ENCODE measurements around the gene USP7. TPM values are rescaled to one million over a fixed set of nuclear protein-coding genes. Genes with fewer than 3 reads are reported as not detected.

Gene USP7
- total RNA-seq, 1 donor from 2014 or later, result 66.9 TPM

GRCh38 chr16:8967132-8967821 lies 3.6 kb upstream of the USP7 start:
- no peak for DNase-seq (ENCODE audit: low read depth)
- Histone ChIP-seq H3K4me3 (ENCODE audit: low read depth, low read length) (no peak overlapping the region), H3K36me3 (ENCODE audit: control insufficient read depth, insufficient read depth, low read length) (no peaks in the 10 kb centered on the region), H3K27me3 (ENCODE audit: control insufficient read depth, insufficient read depth, low read length) (peaks cover 3% of the 10 kb centered on the region)
- TF ChIP-seq CTCF (IDR thresholded peaks at IDR 0.05; ENCODE audit: insufficient read depth, low read length, poor library complexity, severe bottlenecking), result no peak

GRCh38 chr16:8966817-8967131 lies 3.1 kb upstream of the USP7 start:
- H3K36me3 ChIP-seq (ENCODE audit: control insufficient read depth, insufficient read depth, low read length), result no peaks in the 10 kb centered on the region
- TF ChIP-seq CTCF (IDR thresholded peaks at IDR 0.05; ENCODE audit: insufficient read depth, low read length, poor library complexity, severe bottlenecking), result no peak
- no peak overlapping the region for H3K4me3 ChIP-seq (ENCODE audit: low read depth, low read length)
- peaks cover 3% of the 10 kb centered on the region for H3K27me3 ChIP-seq (ENCODE audit: control insufficient read depth, insufficient read depth, low read length)
- DNase-seq (ENCODE audit: low read depth), result no peak

- TF ChIP-seq CTCF (IDR thresholded peaks at IDR 0.05; ENCODE audit: insufficient read depth, low read length, poor library complexity, severe bottlenecking), result no peak
- DNase-seq (ENCODE audit: low read depth), result no peak
- Histone ChIP-seq H3K4me3 (ENCODE audit: low read depth, low read length) (peak overlapping the region; percentile 84), H3K36me3 (ENCODE audit: control insufficient read depth, insufficient read depth, low read length) (no peaks in the 10 kb centered on the region), H3K27me3 (ENCODE audit: control insufficient read depth, insufficient read depth, low read length) (no peaks in the 10 kb centered on the region)
Measured at GRCh38 chr16:8964462-8964861, 756 bp upstream of the USP7 start.

GRCh38 chr16:8963010-8963820 lies 491 bp downstream of the USP7 start:
- peak overlapping the region; percentile 84 for H3K4me3 ChIP-seq (ENCODE audit: low read depth, low read length)
- DNase-seq (ENCODE audit: low read depth), result no peak
- H3K36me3 ChIP-seq (ENCODE audit: control insufficient read depth, insufficient read depth, low read length), result no peaks in the 10 kb centered on the region
- H3K27me3 ChIP-seq (ENCODE audit: control insufficient read depth, insufficient read depth, low read length), result no peaks in the 10 kb centered on the region
- no peak for TF ChIP-seq CTCF (IDR thresholded peaks at IDR 0.05; ENCODE audit: insufficient read depth, low read length, poor library complexity, severe bottlenecking)

GRCh38 chr16:8962393-8963009 lies 1.2 kb downstream of the USP7 start:
- Histone ChIP-seq H3K36me3 (ENCODE audit: control insufficient read depth, insufficient read depth, low read length) (no peaks in the 10 kb centered on the region), H3K4me3 (ENCODE audit: low read depth, low read length) (peak overlapping the region; percentile 84), H3K27me3 (ENCODE audit: control insufficient read depth, insufficient read depth, low read length) (no peaks in the 10 kb centered on the region)
- no peak for TF ChIP-seq CTCF (IDR thresholded peaks at IDR 0.05; ENCODE audit: insufficient read depth, low read length, poor library complexity, severe bottlenecking)
- DNase-seq (ENCODE audit: low read depth), result no peak
